KMS-11 (cell line): ENCODE measurements around the gene ANP32A.

Experiments used
- H2AFZ ChIP-seq: fragments of 200-600 bp; sonication (generic); 2 replicates; pipeline ENCODE4 v1.6.1; 2016; ENCODE audit warnings: antibody characterized with exemption, mixed run types, low read depth
- H3K27ac ChIP-seq: fragments of 200-600 bp; sonication (generic); 2 replicates; pipeline ENCODE4 v1.6.1; 2016; ENCODE audit warnings: mild to moderate bottlenecking, mixed run types
- H3K27me3 ChIP-seq: fragments of 200-600 bp; sonication (generic); 2 replicates; pipeline ENCODE4 v1.6.1; 2017; ENCODE audit warnings: mild to moderate bottlenecking, low read depth, mixed run types, moderate library complexity; ENCODE audit not compliant: insufficient read depth
- H3K36me3 ChIP-seq: fragments of 200-600 bp; sonication (generic); 2 replicates; pipeline ENCODE4 v1.6.1; 2017; ENCODE audit warnings: mild to moderate bottlenecking, mixed run types; ENCODE audit not compliant: insufficient read depth
- H3K4me1 ChIP-seq: fragments of 200-600 bp; sonication (generic); 2 replicates; pipeline ENCODE4 v1.6.1; 2016; ENCODE audit warnings: mild to moderate bottlenecking, low read depth, mixed run types; ENCODE audit not compliant: poor library complexity, severe bottlenecking
- H3K4me2 ChIP-seq: fragments of 200-600 bp; sonication (generic); 2 replicates; pipeline ENCODE4 v1.7.0; 2016; ENCODE audit warnings: mild to moderate bottlenecking, mixed run types
- H3K4me3 ChIP-seq: fragments of 200-600 bp; sonication (generic); IDR thresholded peaks from 2 replicates; pipeline ENCODE4 v1.6.1; 2017; ENCODE audit warnings: low read depth, low read length, mixed read lengths; ENCODE audit not compliant: insufficient read depth
- H3K79me2 ChIP-seq: fragments of 200-600 bp; sonication (generic); 2 replicates; pipeline ENCODE4 v1.6.1; 2016; ENCODE audit warnings: low read depth, mixed run types; ENCODE audit not compliant: insufficient read depth
- H3K9ac ChIP-seq: fragments of 200-600 bp; sonication (generic); 2 replicates; pipeline ENCODE4 v1.6.1; 2016; ENCODE audit warnings: mild to moderate bottlenecking, mixed run types
- H4K20me1 ChIP-seq: fragments of 200-600 bp; sonication (generic); 2 replicates; pipeline ENCODE4 v1.6.1; 2016; ENCODE audit warnings: mild to moderate bottlenecking, mixed run types; ENCODE audit not compliant: insufficient read depth
- CTCF ChIP-seq: fragments of 200-600 bp; sonication (generic); conservative IDR thresholded peaks from 2 replicates; pipeline ENCODE4 v1.6.1; 2017; ENCODE audit warnings: low read depth, mild to moderate bottlenecking, antibody characterized with exemption, low read length, moderate library complexity, mixed read lengths

The ANP32A gene

DNA sequence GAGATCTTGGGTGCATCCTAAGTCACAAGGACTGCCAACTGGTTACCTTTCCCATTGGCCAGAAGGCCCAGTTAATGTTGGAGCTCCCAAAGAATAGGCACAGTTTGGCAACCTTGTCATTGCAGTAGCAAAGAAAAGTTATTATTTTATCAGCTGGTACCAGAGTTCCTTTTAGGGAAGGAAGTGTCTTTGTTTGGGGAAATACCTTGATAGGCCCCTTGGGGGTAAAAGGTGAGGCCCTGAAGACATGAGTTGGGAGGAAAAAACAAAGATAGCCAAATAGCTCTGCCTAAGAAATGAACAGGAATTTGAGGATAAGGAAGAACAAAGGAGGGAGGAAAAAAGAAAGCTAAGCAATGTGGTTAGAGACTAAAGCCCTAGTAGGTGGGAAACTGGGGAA is 85.8 kb downstream of the ANP32A start:
- no peaks in the 10 kb centered on the region for H3K79me2 ChIP-seq
- no peak overlapping the region for H3K4me2 ChIP-seq
- H4K20me1 ChIP-seq: no peaks in the 10 kb centered on the region

GRCh38 chr15:68734352-68734751 is 86.3 kb downstream of the ANP32A start:
- no peaks in the 10 kb centered on the region for H4K20me1 ChIP-seq
- no peak overlapping the region for H3K4me2 ChIP-seq
- H3K4me1 ChIP-seq: no peaks in the 10 kb centered on the region
- H3K4me3 ChIP-seq: no peak overlapping the region
- no peaks in the 10 kb centered on the region for H3K36me3 ChIP-seq
- no peak overlapping the region for H3K27ac ChIP-seq
- no peak overlapping the region for H3K9ac ChIP-seq
- no peaks in the 10 kb centered on the region for H3K27me3 ChIP-seq
- H3K79me2 ChIP-seq: no peaks in the 10 kb centered on the region
- no peak overlapping the region for H2AFZ ChIP-seq
- TF ChIP-seq CTCF: no peak

More for the DNA sequence above, 85.8 kb downstream of the ANP32A start:
- Histone ChIP-seq H3K27ac (no peak overlapping the region), H3K9ac (no peak overlapping the region), H2AFZ (no peak overlapping the region), H3K27me3 (no peaks in the 10 kb centered on the region), H3K36me3 (no peaks in the 10 kb centered on the region), H3K4me3 (no peak overlapping the region), H3K4me1 (no peaks in the 10 kb centered on the region)
- TF ChIP-seq CTCF: no peak

DNA sequence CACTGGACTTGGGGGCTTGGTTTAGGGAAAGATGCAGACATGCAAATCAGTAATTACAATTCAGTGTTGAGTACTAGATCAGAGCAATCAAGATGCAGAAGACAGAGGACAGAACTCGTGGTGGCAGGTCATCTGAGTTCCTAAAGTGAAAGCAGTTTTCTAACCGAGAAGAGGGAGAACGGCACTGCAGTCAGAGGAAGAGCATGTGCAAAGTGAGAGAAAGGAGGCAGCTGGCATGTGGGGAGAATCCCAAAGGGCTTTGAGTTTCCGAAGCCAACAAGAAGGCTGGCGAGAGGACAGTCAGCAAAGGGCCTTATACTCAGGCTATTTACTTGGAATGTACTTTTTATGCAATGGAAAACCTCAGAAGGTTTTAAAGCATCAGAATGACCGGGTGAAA is 87.0 kb downstream of the ANP32A start:
- Histone ChIP-seq H3K4me2 (no peak overlapping the region), H2AFZ (no peak overlapping the region)

GRCh38 chr15:68732451-68732850 is 88.2 kb downstream of the ANP32A start:
- TF ChIP-seq CTCF: no peak
- Histone ChIP-seq H2AFZ (no peak overlapping the region), H3K9ac (no peak overlapping the region), H3K4me3 (no peak overlapping the region), H3K27me3 (no peaks in the 10 kb centered on the region), H3K36me3 (no peaks in the 10 kb centered on the region), H3K4me2 (no peak overlapping the region), H3K79me2 (no peaks in the 10 kb centered on the region), H3K4me1 (no peaks in the 10 kb centered on the region), H3K27ac (no peak overlapping the region), H4K20me1 (no peaks in the 10 kb centered on the region)

More for the DNA sequence above, 87.0 kb downstream of the ANP32A start:
- Histone ChIP-seq H3K36me3 (no peaks in the 10 kb centered on the region), H4K20me1 (no peaks in the 10 kb centered on the region), H3K4me3 (no peak overlapping the region), H3K4me1 (no peaks in the 10 kb centered on the region), H3K79me2 (no peaks in the 10 kb centered on the region), H3K27ac (no peak overlapping the region), H3K27me3 (no peaks in the 10 kb centered on the region), H3K9ac (no peak overlapping the region)
- no peak for TF ChIP-seq CTCF
